SU-DHL-6 (cell line): Measurements from ENCODE around the gene POLR2I.

ENCODE experiments used
- EZH2phosphoT487 ChIP-seq: fragments of 200-600 bp; sonication (generic), shearing (Covaris generic); conservative IDR thresholded peaks from 2 replicates; pipeline ENCODE4 v1.6.1; 2018; ENCODE audit warnings: mild to moderate bottlenecking, antibody characterized with exemption, low read length, moderate library complexity, mixed read lengths
- TF ChIP-seq, protein P1 (sequence below): fragments of 200-600 bp; sonication (generic); IDR thresholded peaks from one replicate; pipeline ENCODE4 v1.5.1; 2017; ENCODE audit warnings: antibody characterized with exemption, mild to moderate bottlenecking, low read length, moderate library complexity; ENCODE audit not compliant: insufficient read depth, poor library complexity, severe bottlenecking

DNA sequence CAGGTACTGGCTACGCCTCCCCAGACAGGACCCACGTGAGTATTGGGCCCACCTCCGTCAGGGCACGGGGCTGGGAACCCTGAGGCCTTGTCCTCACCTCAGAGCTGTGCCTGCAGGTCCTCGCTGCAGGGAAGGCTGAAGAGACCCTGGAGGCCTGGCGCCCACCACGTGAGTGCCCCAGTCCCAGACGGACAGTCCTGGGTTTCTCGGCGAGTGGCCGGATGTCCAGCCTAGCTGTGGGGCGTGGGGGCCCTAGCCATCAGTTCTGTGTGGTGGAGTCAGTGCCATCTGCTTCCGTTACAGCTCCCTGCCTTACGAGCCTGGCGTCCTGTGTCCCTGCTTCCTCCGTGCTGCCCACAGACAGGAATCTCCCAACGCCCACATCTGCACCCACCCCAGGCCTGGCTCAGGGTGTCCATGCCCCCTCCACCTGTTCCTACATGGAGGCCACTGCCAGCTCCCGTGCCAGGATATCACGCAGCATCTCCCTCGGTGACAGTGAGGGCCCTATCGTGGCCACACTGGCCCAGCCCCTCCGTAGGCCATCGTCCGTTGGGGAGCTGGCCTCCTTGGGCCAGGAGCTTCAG is 11.5 kb downstream of the POLR2I start:
- TF ChIP-seq EZH2phosphoT487 = no peak
- TF ChIP-seq, protein P1, sequence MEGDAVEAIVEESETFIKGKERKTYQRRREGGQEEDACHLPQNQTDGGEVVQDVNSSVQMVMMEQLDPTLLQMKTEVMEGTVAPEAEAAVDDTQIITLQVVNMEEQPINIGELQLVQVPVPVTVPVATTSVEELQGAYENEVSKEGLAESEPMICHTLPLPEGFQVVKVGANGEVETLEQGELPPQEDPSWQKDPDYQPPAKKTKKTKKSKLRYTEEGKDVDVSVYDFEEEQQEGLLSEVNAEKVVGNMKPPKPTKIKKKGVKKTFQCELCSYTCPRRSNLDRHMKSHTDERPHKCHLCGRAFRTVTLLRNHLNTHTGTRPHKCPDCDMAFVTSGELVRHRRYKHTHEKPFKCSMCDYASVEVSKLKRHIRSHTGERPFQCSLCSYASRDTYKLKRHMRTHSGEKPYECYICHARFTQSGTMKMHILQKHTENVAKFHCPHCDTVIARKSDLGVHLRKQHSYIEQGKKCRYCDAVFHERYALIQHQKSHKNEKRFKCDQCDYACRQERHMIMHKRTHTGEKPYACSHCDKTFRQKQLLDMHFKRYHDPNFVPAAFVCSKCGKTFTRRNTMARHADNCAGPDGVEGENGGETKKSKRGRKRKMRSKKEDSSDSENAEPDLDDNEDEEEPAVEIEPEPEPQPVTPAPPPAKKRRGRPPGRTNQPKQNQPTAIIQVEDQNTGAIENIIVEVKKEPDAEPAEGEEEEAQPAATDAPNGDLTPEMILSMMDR = no peak
